NB4 (cell line): ENCODE measurements around the gene KCNQ1.

Source experiments
- DNase-seq: peaks from one replicate; pipeline ENCODE4 v3.0.0; 2010; ENCODE audit warnings: low read depth
- H3K4me3 ChIP-seq: one replicate; pipeline ENCODE4 v1.5.1; 2011; ENCODE audit warnings: mild to moderate bottlenecking, low read depth, low read length, moderate library complexity
- MYC ChIP-seq: IDR thresholded peaks from 2 replicates; pipeline ENCODE4 v1.6.1; 2011; ENCODE audit warnings: low read depth, low read length
- POLR2A ChIP-seq: IDR thresholded peaks from 2 replicates; pipeline ENCODE4 v1.6.1; 2011; ENCODE audit warnings: mild to moderate bottlenecking; ENCODE audit not compliant: insufficient read length; ENCODE audit errors: extremely low read depth
- TF ChIP-seq, protein P1 (sequence below): IDR thresholded peaks from one replicate; pipeline ENCODE4 v1.5.1; 2012; ENCODE audit warnings: low read depth, low read length
- TF ChIP-seq, protein P2 (sequence below): IDR thresholded peaks from 2 replicates; pipeline ENCODE4 v1.6.1; 2011; ENCODE audit warnings: low read depth, low read length

Gene KCNQ1

DNA sequence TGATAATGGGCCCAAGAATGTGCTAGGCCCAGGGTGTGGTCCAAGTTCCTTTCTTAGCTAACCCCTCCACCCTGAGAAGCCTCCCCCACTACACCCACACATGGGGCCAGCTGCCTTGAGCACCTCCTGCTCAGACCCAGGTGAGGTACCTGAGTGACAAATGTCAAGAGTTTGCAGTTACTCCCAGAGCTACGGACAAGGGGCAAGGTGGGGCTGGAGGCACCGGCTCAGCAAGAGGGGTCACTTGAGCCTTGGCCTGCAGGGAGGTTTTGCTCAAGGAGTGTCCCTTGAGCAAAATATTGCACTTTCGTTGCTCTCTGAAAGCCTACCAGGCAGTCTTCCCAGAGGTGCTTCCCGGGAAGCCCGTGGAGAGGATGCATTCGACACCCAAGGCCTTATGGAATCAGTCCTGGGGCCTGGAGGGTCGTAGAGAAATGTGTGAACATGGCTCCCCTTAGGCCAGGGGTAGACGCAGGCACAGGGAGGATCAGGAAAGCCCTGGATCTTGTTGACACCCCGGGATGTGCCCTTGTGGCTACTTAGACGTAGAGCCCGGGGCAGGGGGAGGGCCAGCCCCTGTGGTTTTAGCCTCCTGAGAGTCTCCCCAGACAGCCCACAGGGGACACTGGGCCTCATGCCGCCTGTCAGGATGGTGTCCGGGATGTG lies 114.2 kb downstream of the KCNQ1 start:
- DNase-seq: no peak
- no peak for TF ChIP-seq POLR2A
- TF ChIP-seq, protein P1, sequence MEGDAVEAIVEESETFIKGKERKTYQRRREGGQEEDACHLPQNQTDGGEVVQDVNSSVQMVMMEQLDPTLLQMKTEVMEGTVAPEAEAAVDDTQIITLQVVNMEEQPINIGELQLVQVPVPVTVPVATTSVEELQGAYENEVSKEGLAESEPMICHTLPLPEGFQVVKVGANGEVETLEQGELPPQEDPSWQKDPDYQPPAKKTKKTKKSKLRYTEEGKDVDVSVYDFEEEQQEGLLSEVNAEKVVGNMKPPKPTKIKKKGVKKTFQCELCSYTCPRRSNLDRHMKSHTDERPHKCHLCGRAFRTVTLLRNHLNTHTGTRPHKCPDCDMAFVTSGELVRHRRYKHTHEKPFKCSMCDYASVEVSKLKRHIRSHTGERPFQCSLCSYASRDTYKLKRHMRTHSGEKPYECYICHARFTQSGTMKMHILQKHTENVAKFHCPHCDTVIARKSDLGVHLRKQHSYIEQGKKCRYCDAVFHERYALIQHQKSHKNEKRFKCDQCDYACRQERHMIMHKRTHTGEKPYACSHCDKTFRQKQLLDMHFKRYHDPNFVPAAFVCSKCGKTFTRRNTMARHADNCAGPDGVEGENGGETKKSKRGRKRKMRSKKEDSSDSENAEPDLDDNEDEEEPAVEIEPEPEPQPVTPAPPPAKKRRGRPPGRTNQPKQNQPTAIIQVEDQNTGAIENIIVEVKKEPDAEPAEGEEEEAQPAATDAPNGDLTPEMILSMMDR: no peak
- TF ChIP-seq MYC: no peak

DNA sequence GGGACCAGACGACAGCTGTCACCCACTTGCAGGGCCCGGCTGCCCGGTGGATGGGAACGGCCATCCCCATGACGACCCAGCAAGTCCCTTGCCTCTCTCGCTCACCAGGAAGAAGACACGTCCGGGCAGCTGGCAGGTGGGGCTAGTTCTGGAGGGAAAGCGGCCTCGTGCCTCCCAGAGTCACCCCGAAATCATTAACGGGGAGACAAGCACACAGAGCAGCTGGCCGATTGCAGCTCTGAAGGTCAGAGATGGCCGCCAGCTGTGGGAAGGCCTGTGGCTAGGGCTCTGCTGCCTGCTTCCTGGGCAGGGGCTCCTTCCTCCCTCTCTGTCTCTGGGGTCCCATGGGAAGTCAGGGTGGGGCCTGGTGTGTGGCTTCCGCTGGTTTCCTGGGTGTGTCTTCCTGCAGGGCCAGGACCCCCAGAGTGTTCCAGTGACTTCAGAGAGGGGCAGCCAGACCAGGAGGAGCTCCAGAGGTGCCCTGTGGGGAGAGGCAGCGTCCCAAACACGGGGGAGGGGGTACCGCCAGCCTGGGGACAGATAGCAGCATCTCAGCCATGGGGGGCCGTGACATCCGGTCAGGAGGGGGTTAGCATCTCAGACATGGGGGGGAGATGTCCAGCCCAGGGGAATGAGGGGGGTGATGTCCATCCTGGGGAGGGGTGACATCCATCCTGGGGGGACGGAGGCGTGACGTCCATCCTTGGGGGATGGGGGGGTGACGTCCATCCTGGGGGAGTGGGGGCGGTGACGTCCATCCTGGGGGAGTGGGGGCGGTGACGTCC lies 114.9 kb downstream of the KCNQ1 start:
- H3K4me3 ChIP-seq: no peak overlapping the region
- DNase-seq: peak; percentile 72

More for the DNA sequence above, 114.2 kb downstream of the KCNQ1 start:
- H3K4me3 ChIP-seq: no peak overlapping the region

DNA sequence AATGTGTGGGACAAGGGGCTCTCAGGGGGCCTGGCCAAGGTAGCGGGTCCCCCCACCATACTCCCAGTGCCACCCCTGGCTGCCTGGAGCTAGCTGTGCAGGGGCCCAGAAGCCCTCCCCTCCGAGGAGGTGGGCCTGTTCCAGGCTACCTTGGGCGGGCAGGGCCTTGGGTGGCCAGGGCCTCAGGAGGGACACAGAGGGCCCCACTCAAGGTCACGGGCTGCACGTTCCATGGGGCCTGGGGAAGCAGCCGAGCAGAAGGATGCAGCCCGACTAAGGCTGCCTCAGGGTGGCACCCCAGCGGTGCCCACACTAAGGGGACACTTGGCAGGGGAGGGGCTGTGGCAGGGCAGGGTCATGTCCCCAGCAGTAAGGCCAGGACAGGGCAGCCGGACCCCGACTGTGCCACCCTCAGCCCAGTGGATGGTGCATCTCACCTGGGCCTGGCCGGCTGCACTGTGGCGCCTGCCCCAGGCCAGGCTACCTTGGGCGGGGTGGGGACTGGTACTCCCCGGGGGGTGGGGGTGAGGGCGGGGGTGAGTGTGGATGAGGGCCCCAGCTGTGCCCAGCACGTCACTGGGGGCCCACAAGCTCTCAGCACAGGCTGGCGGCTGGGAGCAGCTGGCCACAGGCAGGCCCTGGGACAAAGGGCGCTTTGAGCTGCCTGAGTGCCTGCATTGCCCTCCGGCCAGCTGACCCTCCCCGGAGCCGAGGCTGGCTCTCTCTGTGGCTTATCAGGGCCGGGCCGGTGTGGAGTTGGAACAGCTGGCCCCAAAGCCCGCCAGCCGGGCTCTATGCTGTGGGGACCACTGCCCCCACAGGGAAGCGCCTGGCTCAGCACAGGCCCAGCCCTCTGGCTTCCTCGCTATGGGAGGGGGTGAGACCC lies 117.1 kb downstream of the KCNQ1 start:
- TF ChIP-seq MYC: no peak
- TF ChIP-seq, protein P2, sequence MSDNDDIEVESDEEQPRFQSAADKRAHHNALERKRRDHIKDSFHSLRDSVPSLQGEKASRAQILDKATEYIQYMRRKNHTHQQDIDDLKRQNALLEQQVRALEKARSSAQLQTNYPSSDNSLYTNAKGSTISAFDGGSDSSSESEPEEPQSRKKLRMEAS: no peak
- TF ChIP-seq, protein P1: no peak
- no peak for TF ChIP-seq POLR2A
- H3K4me3 ChIP-seq: no peak overlapping the region
- DNase-seq: no peak

More for the DNA sequence above, 114.9 kb downstream of the KCNQ1 start:
- TF ChIP-seq, protein P1: no peak
- no peak for TF ChIP-seq MYC
- TF ChIP-seq, protein P2: no peak
- no peak for TF ChIP-seq POLR2A

DNA sequence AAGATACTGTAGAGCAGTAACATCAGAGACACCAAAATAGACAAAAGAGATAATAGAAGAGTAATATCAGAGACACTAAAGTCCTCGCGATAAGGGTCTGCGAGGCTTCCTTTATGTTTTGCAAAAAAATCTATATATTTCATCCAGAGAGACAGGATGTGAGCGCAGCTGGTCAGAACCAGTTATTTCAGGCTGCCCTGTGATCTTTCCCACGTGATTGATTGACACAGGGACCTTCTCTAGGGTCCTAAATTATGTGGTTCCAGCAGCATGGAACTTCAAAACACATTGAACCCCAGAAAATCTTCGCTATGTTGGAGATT lies 118.0 kb downstream of the KCNQ1 start:
- TF ChIP-seq, protein P1: no peak
- TF ChIP-seq MYC: no peak
- no peak for DNase-seq
- no peak overlapping the region for H3K4me3 ChIP-seq

DNA sequence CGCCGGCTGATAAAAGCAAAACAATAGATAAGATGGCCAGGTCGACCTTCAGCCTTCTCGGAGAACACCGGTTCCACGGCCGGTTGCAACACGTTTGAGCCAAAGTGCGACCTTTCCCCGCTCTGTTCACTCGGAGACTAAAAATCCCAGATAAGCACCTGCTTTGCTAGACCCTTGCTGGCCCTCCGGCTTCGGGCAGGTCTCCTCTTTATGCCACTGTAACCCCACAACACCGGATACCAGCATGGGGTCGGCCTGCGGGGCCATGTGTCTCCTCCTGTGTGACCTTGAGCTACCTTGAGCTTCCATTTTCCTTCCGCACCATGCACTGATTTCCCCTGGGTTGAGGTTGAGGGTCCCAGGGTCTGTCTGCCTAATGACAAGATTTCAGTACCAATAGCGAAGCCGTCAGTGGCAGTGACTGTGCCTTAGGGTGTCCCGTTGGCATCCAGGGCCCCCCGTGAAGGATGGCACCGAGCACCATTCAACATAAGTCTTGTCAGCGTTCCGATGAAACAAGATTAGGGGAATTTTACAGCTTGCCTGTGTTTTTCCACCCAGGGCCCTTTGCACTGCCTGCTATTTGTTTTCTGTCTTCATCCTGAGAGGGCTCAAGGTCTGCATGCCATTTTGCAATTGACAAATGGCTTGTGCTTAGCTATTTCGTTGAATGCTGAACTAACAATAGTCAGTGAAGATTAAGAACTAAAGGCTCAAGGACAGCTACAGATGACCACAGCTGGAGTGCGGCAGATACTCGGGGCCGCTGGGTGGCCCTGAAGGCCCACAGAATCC lies 118.6 kb downstream of the KCNQ1 start:
- DNase-seq: no peak
- no peak overlapping the region for H3K4me3 ChIP-seq
- TF ChIP-seq, protein P2: no peak
- TF ChIP-seq MYC: no peak
- TF ChIP-seq, protein P1: no peak
- TF ChIP-seq POLR2A: no peak
